GM19240 (cell line): ENCODE data around the gene TVP23C.

Experiments
- DNase-seq: peaks from one replicate; pipeline ENCODE4 v3.0.0; 2011; ENCODE audit warnings: low spot score; ENCODE audit not compliant: insufficient read length

Gene TVP23C

DNA sequence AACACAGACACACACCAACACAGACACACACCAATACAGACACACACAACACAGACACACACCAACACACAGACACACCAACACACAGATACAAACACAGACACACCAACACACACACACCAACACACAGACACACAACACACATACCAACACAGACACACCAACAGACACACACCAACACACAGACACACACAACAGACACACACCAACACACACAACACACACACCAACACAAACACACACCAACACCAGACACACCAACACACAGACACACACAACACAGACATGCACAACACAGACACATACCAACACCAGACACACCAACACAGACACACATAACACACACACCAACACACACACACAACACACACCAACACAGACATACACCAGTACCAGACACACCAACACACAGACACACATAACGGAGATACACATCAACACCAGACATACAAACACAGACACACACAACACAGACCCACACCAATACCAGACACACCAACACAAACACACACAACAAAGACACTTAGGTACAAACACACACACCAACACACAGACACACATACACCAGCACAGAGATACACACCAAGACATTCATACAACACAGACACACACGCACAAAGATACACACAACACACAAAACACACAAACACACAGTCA lies 98.1 kb downstream of the TVP23C start:
- no peak for DNase-seq

DNA sequence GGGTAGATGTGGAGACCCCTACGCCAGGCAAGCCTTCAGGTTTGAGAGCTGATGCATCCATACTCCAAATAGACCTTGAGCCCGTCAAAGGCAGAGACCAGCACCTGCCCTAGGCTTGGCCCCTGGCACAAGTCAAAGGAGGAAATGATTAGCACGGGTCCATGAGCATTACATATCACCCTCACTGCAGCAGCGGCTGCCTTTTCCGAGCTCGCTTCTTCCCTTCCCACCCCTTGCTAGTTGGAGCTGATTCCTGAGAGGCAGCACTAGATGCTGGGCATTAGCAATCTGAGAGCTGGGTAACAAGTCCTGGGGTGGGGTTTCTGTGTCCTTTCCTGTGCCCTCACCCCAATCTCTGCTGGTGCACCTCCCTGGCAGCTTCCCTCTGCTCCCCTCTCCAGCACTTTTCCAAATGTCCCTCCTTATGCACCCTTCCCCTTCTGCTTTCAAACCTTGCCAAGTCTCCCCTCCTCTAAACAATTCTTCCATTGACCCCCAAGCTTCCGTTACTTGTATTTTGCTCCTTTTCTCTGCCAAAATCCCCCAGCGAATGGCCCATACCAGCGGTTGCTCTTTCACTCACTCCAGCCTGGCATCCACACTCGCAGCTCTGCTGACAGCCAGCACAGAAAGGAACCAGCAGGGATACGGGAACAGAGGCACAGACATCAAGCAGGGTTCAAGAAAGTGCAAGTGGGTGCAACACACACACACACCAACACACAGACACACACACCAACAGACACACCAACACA lies 98.9 kb downstream of the TVP23C start:
- DNase-seq = no peak

DNA sequence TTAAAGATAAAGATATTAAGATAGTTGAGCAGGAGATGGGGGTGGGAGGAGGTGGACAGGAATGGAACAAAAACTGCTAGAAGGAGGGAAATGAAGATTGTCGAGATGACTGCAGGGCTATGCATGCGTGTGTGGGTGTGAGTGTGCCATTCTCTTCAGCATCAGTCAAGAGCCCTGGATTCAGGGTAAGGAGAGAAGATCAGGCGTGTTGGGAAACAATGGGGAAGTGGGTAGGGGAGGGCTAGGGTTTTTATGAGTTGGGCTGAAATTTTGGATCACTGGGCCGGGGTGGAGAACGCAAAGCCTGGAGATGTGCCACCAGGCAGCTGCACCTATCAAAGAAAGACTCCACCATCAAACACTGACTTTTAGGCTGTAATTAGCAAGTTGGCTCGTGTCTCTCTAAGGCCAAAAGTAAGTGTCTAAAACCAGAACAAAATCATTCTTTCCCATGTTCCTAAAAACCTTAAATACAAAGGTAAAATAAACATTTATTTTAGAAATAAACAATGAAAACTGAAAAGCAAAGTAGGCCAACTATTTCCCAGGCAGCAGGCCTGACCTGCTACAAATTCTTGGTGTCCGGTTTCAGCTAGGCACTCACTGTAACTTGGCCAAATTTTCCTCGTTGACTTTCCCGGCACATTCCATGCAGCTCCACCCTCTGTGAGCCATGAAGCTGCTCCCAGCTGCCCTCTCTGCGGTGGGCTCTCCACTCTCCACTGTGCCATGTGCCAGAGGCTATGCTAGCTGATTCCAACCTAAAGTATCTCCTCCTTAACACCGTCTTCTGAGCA lies 100.1 kb downstream of the TVP23C start:
- no peak for DNase-seq

DNA sequence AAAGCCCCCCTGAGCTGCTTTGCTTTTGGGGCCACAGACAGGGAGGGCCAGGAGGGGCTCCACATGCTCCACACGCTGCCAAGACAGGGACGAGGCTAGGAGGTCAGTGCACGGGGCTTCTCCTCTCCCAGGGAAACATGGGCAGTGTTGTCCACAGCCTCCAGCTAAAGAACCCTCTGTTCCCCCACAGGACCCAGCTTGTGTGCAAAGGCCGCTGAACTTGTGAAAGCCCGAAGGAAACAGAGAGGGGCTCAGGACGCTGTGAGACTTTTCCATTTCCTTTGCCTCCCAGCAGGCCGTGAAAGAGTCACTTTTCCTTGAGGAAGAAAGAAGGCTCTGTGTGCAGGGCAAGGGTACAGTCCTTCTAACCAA lies 105.6 kb downstream of the TVP23C start:
- DNase-seq = no peak

DNA sequence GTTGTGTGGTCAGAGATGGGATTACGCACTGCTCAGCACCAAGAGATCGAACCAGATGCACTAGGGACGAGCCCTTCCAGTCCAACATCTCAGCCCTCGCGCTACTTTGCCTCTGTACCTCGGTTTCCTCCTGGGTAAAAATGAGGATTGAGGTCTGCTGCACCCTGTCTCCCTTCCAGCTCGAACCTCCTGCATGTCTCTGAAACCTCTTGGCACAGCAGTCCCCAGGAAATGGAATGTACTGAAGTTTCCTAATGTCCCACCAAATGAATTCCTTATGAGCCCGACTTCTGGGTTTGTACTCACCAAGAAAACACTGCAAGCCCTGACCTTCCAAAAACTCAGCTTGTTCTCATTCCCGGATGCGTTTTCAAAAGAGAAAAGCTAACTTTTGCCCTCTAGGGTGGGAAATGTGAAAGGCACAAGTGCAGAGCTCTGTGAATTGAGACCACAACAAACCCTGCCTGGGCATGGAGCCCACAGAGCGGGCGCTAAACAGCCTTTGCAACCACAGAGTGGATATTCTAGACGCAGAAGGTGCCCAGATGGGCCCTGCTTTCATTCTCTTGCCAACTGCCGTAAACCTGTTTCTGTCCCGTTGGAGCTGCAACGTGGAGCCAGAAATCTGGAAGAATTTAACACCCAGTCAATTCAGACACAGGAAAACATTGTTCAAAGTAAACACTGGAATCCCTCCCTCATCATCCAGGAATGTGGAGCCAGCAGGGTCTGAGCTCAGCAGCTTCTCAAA lies 106.1 kb downstream of the TVP23C start:
- DNase-seq = no peak

DNA sequence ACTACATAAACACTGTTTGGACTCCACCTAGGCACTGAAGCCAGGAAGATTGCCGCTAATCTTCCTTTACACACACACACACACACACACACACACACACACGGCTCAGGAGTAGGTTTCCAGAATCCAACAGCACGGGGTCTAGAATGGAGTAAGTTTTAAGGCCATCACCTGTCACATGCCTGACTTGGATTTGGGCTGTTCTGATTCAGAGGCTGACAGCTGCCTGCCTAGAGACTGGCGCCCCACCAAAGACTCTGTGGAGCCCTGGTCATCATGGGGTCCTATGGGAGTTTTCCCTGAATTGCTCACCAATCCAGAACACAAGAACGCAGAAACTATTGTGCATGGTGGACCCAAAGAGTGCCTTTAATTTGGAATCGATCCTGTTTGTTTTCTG lies 106.8 kb downstream of the TVP23C start:
- DNase-seq = no peak

DNA sequence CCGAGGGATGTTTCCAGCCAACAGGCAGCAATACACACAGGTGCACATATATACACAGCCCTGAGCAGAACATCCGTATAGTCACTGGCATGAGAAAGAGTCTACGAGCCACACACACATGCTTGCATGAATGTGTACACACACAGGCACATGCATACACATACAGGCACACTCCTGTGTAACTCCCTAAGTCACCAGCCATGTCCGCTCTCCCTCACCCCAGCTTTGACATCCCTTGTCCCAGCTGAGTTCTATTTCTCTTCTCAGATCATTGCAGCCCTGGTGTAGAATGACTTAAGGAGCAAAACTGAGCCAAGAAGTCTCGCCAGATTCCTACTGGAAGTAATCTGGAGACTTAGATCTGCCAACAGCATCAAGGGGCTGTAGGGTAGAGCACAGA lies 108.9 kb downstream of the TVP23C start:
- no peak for DNase-seq

DNA sequence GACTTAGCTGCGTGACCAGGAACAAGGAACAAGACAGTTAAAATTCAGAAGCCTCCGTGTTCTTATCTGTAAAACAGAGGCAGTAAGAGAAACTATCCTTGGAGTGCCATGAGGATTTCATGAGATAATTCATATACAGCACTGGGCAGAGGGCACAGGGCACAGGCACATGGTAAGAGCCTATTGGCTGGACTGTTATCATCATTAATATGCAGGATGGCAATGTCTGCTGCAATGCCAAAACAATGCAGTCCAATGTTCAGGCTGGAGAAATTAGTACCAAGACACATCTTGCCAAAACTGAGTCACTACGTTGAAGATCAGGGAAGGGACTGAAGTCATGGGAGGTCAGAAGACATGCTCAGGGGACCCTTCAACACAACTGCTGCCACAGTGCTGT lies 109.5 kb downstream of the TVP23C start:
- DNase-seq = no peak

DNA sequence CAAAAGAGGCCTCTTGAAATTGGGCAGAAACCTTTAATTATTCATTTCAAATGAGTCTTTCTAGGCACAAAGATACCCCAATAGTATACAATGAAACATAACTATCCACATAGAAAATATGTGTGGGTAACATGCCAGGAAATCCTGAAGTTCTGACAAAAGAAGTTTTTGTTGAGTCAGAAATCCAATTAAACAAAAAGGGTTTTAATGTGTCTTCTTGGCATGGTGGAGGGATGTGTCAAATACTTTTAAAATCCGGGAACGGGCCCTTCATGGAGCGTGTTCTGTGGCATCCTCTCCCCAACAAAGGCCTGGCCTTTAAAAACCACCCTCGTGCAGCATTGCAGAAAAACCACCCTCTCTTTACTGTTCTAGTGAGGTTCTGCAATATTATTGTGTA lies 110.0 kb downstream of the TVP23C start:
- DNase-seq = no peak

DNA sequence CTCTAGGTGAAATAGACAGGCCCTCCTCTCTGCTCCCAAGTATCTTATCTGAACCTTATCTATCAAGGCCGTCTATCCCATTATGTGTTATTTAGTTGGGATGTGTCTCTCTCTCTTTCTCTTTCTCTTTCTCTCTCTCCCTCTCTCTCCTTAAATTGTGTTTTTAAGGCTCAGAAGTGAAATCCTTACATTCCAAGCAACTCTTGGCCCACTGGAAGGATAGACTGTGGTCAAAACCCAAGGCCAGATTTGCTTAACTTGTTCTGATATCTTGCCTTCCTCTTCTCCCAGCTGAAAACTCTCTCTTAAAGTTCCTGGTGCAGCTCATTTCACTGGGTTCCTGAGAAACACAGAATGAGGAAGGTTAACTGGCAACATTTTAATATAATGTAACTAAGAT lies 110.5 kb downstream of the TVP23C start:
- DNase-seq = no peak
